ENCODE measurements around the gene GABRR3.

DNA sequence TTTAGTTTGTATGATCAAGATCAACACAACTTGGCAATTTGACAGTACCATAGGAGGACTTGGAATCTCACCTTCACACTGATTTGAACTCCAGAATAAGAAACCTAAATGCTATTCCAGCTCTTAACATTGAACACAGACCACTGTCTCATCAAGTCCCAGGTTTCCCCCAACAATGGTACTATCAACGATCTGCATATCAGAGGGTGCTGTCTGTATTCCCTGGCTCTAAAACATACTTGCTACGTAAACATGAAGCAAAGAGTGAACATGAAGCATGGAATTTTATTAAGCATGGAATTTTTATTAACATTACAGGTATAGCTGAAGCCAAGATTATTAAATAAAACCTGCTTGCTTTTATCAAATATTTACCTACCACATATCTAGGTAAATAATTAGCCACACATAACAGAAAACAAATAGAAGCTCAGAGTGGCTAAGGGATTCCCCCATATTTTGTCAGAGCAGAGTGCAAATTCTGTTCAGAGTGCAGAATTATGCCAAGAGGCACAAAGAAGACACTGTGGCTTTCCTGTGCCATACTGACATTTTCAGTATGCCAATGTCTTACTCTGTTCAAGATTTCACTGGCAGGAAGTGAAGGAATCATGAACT, 40.7 kb downstream of the GABRR3 start:
- TF ChIP-seq, protein P1, sequence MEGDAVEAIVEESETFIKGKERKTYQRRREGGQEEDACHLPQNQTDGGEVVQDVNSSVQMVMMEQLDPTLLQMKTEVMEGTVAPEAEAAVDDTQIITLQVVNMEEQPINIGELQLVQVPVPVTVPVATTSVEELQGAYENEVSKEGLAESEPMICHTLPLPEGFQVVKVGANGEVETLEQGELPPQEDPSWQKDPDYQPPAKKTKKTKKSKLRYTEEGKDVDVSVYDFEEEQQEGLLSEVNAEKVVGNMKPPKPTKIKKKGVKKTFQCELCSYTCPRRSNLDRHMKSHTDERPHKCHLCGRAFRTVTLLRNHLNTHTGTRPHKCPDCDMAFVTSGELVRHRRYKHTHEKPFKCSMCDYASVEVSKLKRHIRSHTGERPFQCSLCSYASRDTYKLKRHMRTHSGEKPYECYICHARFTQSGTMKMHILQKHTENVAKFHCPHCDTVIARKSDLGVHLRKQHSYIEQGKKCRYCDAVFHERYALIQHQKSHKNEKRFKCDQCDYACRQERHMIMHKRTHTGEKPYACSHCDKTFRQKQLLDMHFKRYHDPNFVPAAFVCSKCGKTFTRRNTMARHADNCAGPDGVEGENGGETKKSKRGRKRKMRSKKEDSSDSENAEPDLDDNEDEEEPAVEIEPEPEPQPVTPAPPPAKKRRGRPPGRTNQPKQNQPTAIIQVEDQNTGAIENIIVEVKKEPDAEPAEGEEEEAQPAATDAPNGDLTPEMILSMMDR (optimal IDR thresholded peaks at IDR 0.05 in 1 of 3, IDR thresholded peaks at IDR 0.05 in 1 of 3, conservative IDR thresholded peaks at IDR 0.05 in 1 of 3; ENCODE audit: extremely low read depth in 1 of 3, insufficient read depth in 2 of 3, low read length in 3 of 3) = no peak
- TF ChIP-seq EZH2 (IDR thresholded peaks at IDR 0.05; ENCODE audit: low read length) = no peak
